ENCODE data around the gene USP19. TPM values are rescaled to one million over a fixed set of nuclear protein-coding genes. Genes with fewer than 3 reads are reported as not detected.
A peak's percentile ranks its signal among the peaks of the same experiment; 100 is the strongest.

USP19 gene
- total RNA-seq, 1 experiment from 2014 or later, result 73.3 TPM

- Mint-ChIP-seq H3K4me1 (peaks cover 12% of the 10 kb centered on the region), H3K27me3 (ENCODE audit: low read depth) (no peaks in the 10 kb centered on the region; the same call in 1 of the 2 replicates), H3K36me3 (no peaks in the 10 kb centered on the region), H3K27ac (no peak overlapping the region), H3K4me3 (peak overlapping the region; percentile 89; the same call in 1 of the 2 replicates), H3K9me3 (no peaks in the 10 kb centered on the region)
- CTCF ChIA-PET, result interaction anchor here (1.5 to 3.4 kb wide), 3 partner anchors 10 to 109 kb away, joined by 4 to 21 read pairs (median 5); partner anchors contain the start of genes NDUFAF3, QRICH1 and USP19
- DNase-seq (ENCODE audit: low spot score) (no peak), ATAC-seq (no peak)
- TF ChIP-seq GTF2I (CRISPR knock-in tag; conservative IDR thresholded peaks at IDR 0.05) (no peak), ZBTB43 (CRISPR knock-in tag; IDR thresholded peaks at IDR 0.05) (no peak), ZNF532 (CRISPR knock-in tag; IDR thresholded peaks at IDR 0.05; ENCODE audit: borderline replicate concordance) (no peak), USF2 (CRISPR knock-in tag; IDR thresholded peaks at IDR 0.05) (no peak), ZNF396 (CRISPR knock-in tag; IDR thresholded peaks at IDR 0.05; ENCODE audit: borderline replicate concordance) (no peak), ZNF671 (CRISPR knock-in tag; IDR thresholded peaks at IDR 0.05) (no peak), ZNF138 (CRISPR knock-in tag; conservative IDR thresholded peaks at IDR 0.05) (no peak), CDX4 (CRISPR knock-in tag; IDR thresholded peaks at IDR 0.05; ENCODE audit: borderline replicate concordance) (no peak)
- POLR2A ChIA-PET, result no interaction called here
These were observed 10.4 kb upstream of the USP19 start for GRCh38 chr3:49131040-49131439.

- POLR2A ChIA-PET, result no interaction called here
These were observed 4.5 kb upstream of the USP19 start for GRCh38 chr3:49124991-49125670.

More at GRCh38 chr3:49124991-49125670, 4.5 kb upstream of the USP19 start:
- Mint-ChIP-seq H3K27me3 (ENCODE audit: low read depth) (no peaks in the 10 kb centered on the region), H3K36me3 (peaks cover 5% of the 10 kb centered on the region; the same call in 1 of the 2 replicates), H3K4me3 (no peak overlapping the region), H3K4me1 (no peaks in the 10 kb centered on the region), H3K9me3 (no peaks in the 10 kb centered on the region), H3K27ac (0 out of 2 replicates have a peak overlapping the region, but pooled peaks have one; percentile 25)
- ATAC-seq (no peak), DNase-seq (ENCODE audit: low spot score) (peak; percentile 26)
- TF ChIP-seq ATF2 (CRISPR knock-in tag; IDR thresholded peaks at IDR 0.05; ENCODE audit: borderline replicate concordance, low read depth) (no peak), IRF2 (CRISPR knock-in tag; IDR thresholded peaks at IDR 0.05; ENCODE audit: borderline replicate concordance, low read depth) (no peak), PRRX2 (CRISPR knock-in tag; IDR thresholded peaks at IDR 0.05) (no peak), TP53 (CRISPR knock-in tag; IDR thresholded peaks at IDR 0.05) (no peak), ZNF416 (CRISPR knock-in tag; IDR thresholded peaks at IDR 0.05) (no peak), USF1 (CRISPR knock-in tag; IDR thresholded peaks at IDR 0.05) (no peak)
- CTCF ChIA-PET, result interaction anchor here (1.3 kb wide), 1 partner anchor 32 kb away, joined by 4 read pairs; the partner anchor contains the start of gene QRICH1
